NCI-H510A (cell line): ENCODE results near the gene LIPT2.

Source experiments
- DNase-seq: peaks from one replicate; lab custom pipeline; 2025; lab: John Stamatoyannopoulos, UW

Gene LIPT2

GRCh38 chr11:74494916-74495315 is 1.4 kb upstream of the LIPT2 start:
- DNase-seq: no peak

GRCh38 chr11:74493791-74494630 is 487 bp upstream of the LIPT2 start:
- no peak for DNase-seq

- DNase-seq: no peak
Observed at GRCh38 chr11:74492084-74492483, 1.4 kb downstream of the LIPT2 start.

- no peak for DNase-seq
Observed at GRCh38 chr11:74490941-74491340, 2.6 kb downstream of the LIPT2 start.

GRCh38 chr11:74487875-74488274 is 5.6 kb downstream of the LIPT2 start:
- no peak for DNase-seq

- no peak for DNase-seq
Observed at GRCh38 chr11:74485868-74486267, 7.7 kb downstream of the LIPT2 start.

GRCh38 chr11:74480688-74481417 is 12.7 kb downstream of the LIPT2 start:
- DNase-seq: no peak

GRCh38 chr11:74479732-74480123 is 13.8 kb downstream of the LIPT2 start:
- no peak for DNase-seq

- no peak for DNase-seq
Observed at GRCh38 chr11:74478877-74479731, 14.4 kb downstream of the LIPT2 start.

- DNase-seq: no peak
Observed at GRCh38 chr11:74476536-74476935, 17.0 kb downstream of the LIPT2 start.

GRCh38 chr11:74474316-74474715 is 19.2 kb downstream of the LIPT2 start:
- no peak for DNase-seq

GRCh38 chr11:74473382-74474173 is 19.9 kb downstream of the LIPT2 start:
- DNase-seq: no peak

- no peak for DNase-seq
Observed at GRCh38 chr11:74471668-74472429, 21.7 kb downstream of the LIPT2 start.

GRCh38 chr11:74471037-74471436 is 22.5 kb downstream of the LIPT2 start:
- DNase-seq: no peak

- DNase-seq: no peak
Observed at GRCh38 chr11:74470526-74470925, 23.0 kb downstream of the LIPT2 start.

- no peak for DNase-seq
Observed at GRCh38 chr11:74468936-74469335, 24.6 kb downstream of the LIPT2 start.

GRCh38 chr11:74468521-74468920 is 25.0 kb downstream of the LIPT2 start:
- DNase-seq: no peak

GRCh38 chr11:74468058-74468457 is 25.5 kb downstream of the LIPT2 start:
- DNase-seq: no peak

- DNase-seq: no peak
Observed at GRCh38 chr11:74466916-74467885, 26.3 kb downstream of the LIPT2 start, which contains the start of gene KCNE3. KCNE3 (minus strand) TSS chr11:74467549; CDS start chr11:74457563, 9,986 bp downstream.
